Naive B cell (primary cell): ENCODE measurements around the gene TGFB3. TPM values are rescaled to one million over a fixed set of nuclear protein-coding genes. Genes with fewer than 3 reads are reported as not detected.
"Not testable (repeated sequence)": the region's sequence is repeated elsewhere in the genome, so short reads cannot be mapped to it uniquely, and the experiment has no call there.

Experiments used
- ATAC-seq, 2 donors: fragments of 150-1000 bp; cut with Tn5 transposase; 2 replicates each; pipeline ENCODE4 v1.10.0; 2021; ENCODE audit warnings: low read depth in 2 of 2, mild to moderate bottlenecking in 2 of 2, moderate library complexity in 2 of 2
- DNase-seq: peaks from one replicate; pipeline ENCODE4 v3.0.0; 2022
- H3K27ac Mint-ChIP-seq, 6 donors: one replicate each; pipeline ENCODE4 v1.8.0; 2020 to 2022; ENCODE audit warnings: mild to moderate bottlenecking in 6 of 6, mixed read lengths in 6 of 6, moderate library complexity in 5 of 6, inconsistent platforms in 2 of 6
- H3K27me3 Mint-ChIP-seq, 3 donors: one replicate each; pipeline ENCODE4 v1.8.0; 2021 to 2022; ENCODE audit warnings: mixed read lengths in 3 of 3, mild to moderate bottlenecking in 1 of 3
- H3K36me3 Mint-ChIP-seq, 2 donors: one replicate each; pipeline ENCODE4 v1.8.0; 2020 to 2022; ENCODE audit warnings: mixed read lengths in 2 of 2, inconsistent platforms in 1 of 2, mild to moderate bottlenecking in 1 of 2
- H3K4me1 Mint-ChIP-seq, 3 donors: one replicate each; pipeline ENCODE4 v1.8.0; 2020 to 2022; ENCODE audit warnings: mixed read lengths in 3 of 3, inconsistent platforms in 1 of 3, mild to moderate bottlenecking in 1 of 3, moderate library complexity in 1 of 3
- H3K4me3 Mint-ChIP-seq, 8 donors: one replicate each; pipeline ENCODE4 v1.8.0; 2020 to 2022; ENCODE audit warnings: mild to moderate bottlenecking in 8 of 8, mixed read lengths in 8 of 8, moderate library complexity in 8 of 8, inconsistent platforms in 2 of 8
- H3K9me3 Mint-ChIP-seq, 7 donors: one replicate each; pipeline ENCODE4 v1.8.0; 2020 to 2022; ENCODE audit warnings: mixed read lengths in 7 of 7, mild to moderate bottlenecking in 5 of 7, inconsistent platforms in 2 of 7, moderate library complexity in 1 of 7
- polyA plus RNA-seq, 6 donors: library from polyadenylated mRNA; unstranded; fragments of 300-500 nt; fragmentation: Illumina TruSeq; gene quantifications; one replicate each; pipeline ENCODE4 v1.2.3, GENCODE V29; 2021; ENCODE audit warnings: low read depth in 6 of 6

TGFB3 gene
- polyA plus RNA-seq = under 1 TPM in 5 of 6 donors, not detected in 1; 0.19 to 0.66 (median 0.43) TPM

GRCh38 chr14:75981426-75982265 is at the start of gene TGFB3:
TGFB3 (minus strand) TSS chr14:75981995; CDS start chr14:75980893, 1,102 bp downstream.
- Mint-ChIP-seq H3K4me1 (peaks cover 55 to 75% (median 62%) of the 10 kb centered on the region in 3 donors), H3K9me3 (no peaks in the 10 kb centered on the region), H3K4me3 (peak within 1 kb of the TSS; percentile 74 to 95 (median 90)), H3K36me3 (no peaks in the 10 kb centered on the region), H3K27ac (peak within 1 kb of the TSS; percentile 9 to 93 (median 83)), H3K27me3 (no peaks in the 10 kb centered on the region)
- ATAC-seq = peak; percentile 44 to 47
- peak; percentile 52 for DNase-seq

GRCh38 chr14:76024211-76024907 is 42.6 kb upstream of the TGFB3 start:
- DNase-seq = no peak
- Mint-ChIP-seq H3K27ac (no peak overlapping the region), H3K36me3 (peaks cover 35 to 52% of the 10 kb centered on the region in 2 donors)

GRCh38 chr14:76023757-76024156 is 42.0 kb upstream of the TGFB3 start:
- peaks cover 41 to 58% of the 10 kb centered on the region in 2 donors for H3K36me3 Mint-ChIP-seq
- H3K9me3 Mint-ChIP-seq = peaks cover 11 to 24% (median 17%) of the 10 kb centered on the region in 7 donors
- no peak overlapping the region for H3K27ac Mint-ChIP-seq
- no peak overlapping the region for H3K4me3 Mint-ChIP-seq
- no peak for DNase-seq
- no peaks in the 10 kb centered on the region for H3K27me3 Mint-ChIP-seq
- no peaks in the 10 kb centered on the region for H3K4me1 Mint-ChIP-seq
- ATAC-seq = no peak

More at GRCh38 chr14:76024211-76024907, 42.6 kb upstream of the TGFB3 start:
- no peak for ATAC-seq
- H3K4me1 Mint-ChIP-seq = no peaks in the 10 kb centered on the region
- no peaks in the 10 kb centered on the region for H3K27me3 Mint-ChIP-seq
- H3K9me3 Mint-ChIP-seq = peaks cover 6 to 19% (median 11%) of the 10 kb centered on the region in 7 donors
- no peak overlapping the region for H3K4me3 Mint-ChIP-seq

GRCh38 chr14:76022991-76023390 is 41.2 kb upstream of the TGFB3 start:
- Mint-ChIP-seq H3K36me3 (peaks cover 42 to 65% of the 10 kb centered on the region in 2 donors), H3K4me3 (no peak overlapping the region), H3K4me1 (no peaks in the 10 kb centered on the region), H3K27me3 (no peaks in the 10 kb centered on the region), H3K27ac (peak overlapping the region in 1 of 6 donors; percentile 39), H3K9me3 (peaks cover 14 to 25% (median 22%) of the 10 kb centered on the region in 7 donors)
- ATAC-seq (no peak), DNase-seq (no peak)

- no peaks in the 10 kb centered on the region for H3K27me3 Mint-ChIP-seq
- ATAC-seq (no peak), DNase-seq (no peak)
- peaks cover 8 to 17% (median 10%) of the 10 kb centered on the region in 3 donors for H3K4me1 Mint-ChIP-seq
- peaks cover 51 to 61% of the 10 kb centered on the region in 2 donors for H3K36me3 Mint-ChIP-seq
- H3K9me3 Mint-ChIP-seq = peaks cover 19 to 35% (median 29%) of the 10 kb centered on the region in 7 donors
- H3K4me3 Mint-ChIP-seq = no peak overlapping the region
- H3K27ac Mint-ChIP-seq = peak overlapping the region in 1 of 6 donors; percentile 36
Observed at GRCh38 chr14:76019676-76020075, 37.9 kb upstream of the TGFB3 start.

- H3K4me1 Mint-ChIP-seq = peaks cover 8 to 17% (median 10%) of the 10 kb centered on the region in 3 donors
- H3K27ac Mint-ChIP-seq = no peak overlapping the region
- peaks cover 64 to 66% of the 10 kb centered on the region in 2 donors for H3K36me3 Mint-ChIP-seq
- peaks cover 19 to 35% (median 30%) of the 10 kb centered on the region in 7 donors for H3K9me3 Mint-ChIP-seq
- no peaks in the 10 kb centered on the region for H3K27me3 Mint-ChIP-seq
- H3K4me3 Mint-ChIP-seq = no peak overlapping the region
- ATAC-seq = no peak
- no peak for DNase-seq
Observed at GRCh38 chr14:76015668-76016067, 33.9 kb upstream of the TGFB3 start.

- Mint-ChIP-seq H3K27me3 (no peaks in the 10 kb centered on the region), H3K36me3 (peaks cover 59 to 61% of the 10 kb centered on the region in 2 donors), H3K9me3 (peaks cover 14 to 32% (median 25%) of the 10 kb centered on the region in 7 donors), H3K27ac (no peak overlapping the region), H3K4me1 (peaks cover 8 to 17% (median 10%) of the 10 kb centered on the region in 3 donors), H3K4me3 (no peak overlapping the region)
- DNase-seq = no peak
- ATAC-seq = no peak
Observed at GRCh38 chr14:76015191-76015590, 33.4 kb upstream of the TGFB3 start.

- Mint-ChIP-seq H3K36me3 (peaks cover 36 to 53% of the 10 kb centered on the region in 2 donors), H3K4me3 (no peak overlapping the region), H3K27ac (no peak overlapping the region), H3K4me1 (peaks cover 8 to 17% (median 10%) of the 10 kb centered on the region in 3 donors), H3K27me3 (no peaks in the 10 kb centered on the region), H3K9me3 (peaks cover 0 to 8% (median 4%) of the 10 kb centered on the region in 7 donors)
- no peak for ATAC-seq
- no peak for DNase-seq
Observed at GRCh38 chr14:76012354-76012753, 30.6 kb upstream of the TGFB3 start.

- peaks cover 32 to 53% of the 10 kb centered on the region in 2 donors for H3K36me3 Mint-ChIP-seq
- peaks cover 0 to 4% (median 0%) of the 10 kb centered on the region in 7 donors for H3K9me3 Mint-ChIP-seq
- DNase-seq = no peak
- no peaks in the 10 kb centered on the region for H3K27me3 Mint-ChIP-seq
- no peak for ATAC-seq
- peaks cover 8 to 17% (median 10%) of the 10 kb centered on the region in 3 donors for H3K4me1 Mint-ChIP-seq
- no peak overlapping the region for H3K27ac Mint-ChIP-seq
- no peak overlapping the region for H3K4me3 Mint-ChIP-seq
Observed at GRCh38 chr14:76011930-76012329, 30.1 kb upstream of the TGFB3 start.

- not testable (repeated sequence) for ATAC-seq, H3K27me3 Mint-ChIP-seq, DNase-seq, H3K4me1 Mint-ChIP-seq, H3K27ac Mint-ChIP-seq, H3K4me3 Mint-ChIP-seq
- Mint-ChIP-seq H3K9me3 (peaks cover 2 to 14% (median 12%) of the 10 kb centered on the region in 7 donors), H3K36me3 (peaks cover 47 to 66% of the 10 kb centered on the region in 2 donors)
Observed at GRCh38 chr14:76009627-76010026, 27.8 kb upstream of the TGFB3 start.

- Mint-ChIP-seq H3K4me3 (no peak overlapping the region), H3K36me3 (peaks cover 48 to 69% of the 10 kb centered on the region in 2 donors), H3K9me3 (peaks cover 8 to 23% (median 22%) of the 10 kb centered on the region in 7 donors), H3K27me3 (no peaks in the 10 kb centered on the region), H3K27ac (no peak overlapping the region), H3K4me1 (no peaks in the 10 kb centered on the region)
- DNase-seq = no peak
- no peak for ATAC-seq
Observed at GRCh38 chr14:76007852-76008251, 26.1 kb upstream of the TGFB3 start.

GRCh38 chr14:76007379-76007778 is 25.6 kb upstream of the TGFB3 start:
- Mint-ChIP-seq H3K4me3 (no peak overlapping the region), H3K27me3 (no peaks in the 10 kb centered on the region), H3K36me3 (peaks cover 47 to 69% of the 10 kb centered on the region in 2 donors), H3K27ac (no peak overlapping the region), H3K9me3 (peaks cover 8 to 23% (median 22%) of the 10 kb centered on the region in 7 donors), H3K4me1 (no peaks in the 10 kb centered on the region)
- no peak for DNase-seq
- ATAC-seq = no peak

GRCh38 chr14:76006253-76006652 is 24.5 kb upstream of the TGFB3 start:
- DNase-seq (no peak), ATAC-seq (no peak)
- Mint-ChIP-seq H3K4me3 (no peak overlapping the region), H3K9me3 (peaks cover 8 to 23% (median 22%) of the 10 kb centered on the region in 7 donors), H3K4me1 (no peaks in the 10 kb centered on the region), H3K36me3 (peaks cover 46 to 68% of the 10 kb centered on the region in 2 donors), H3K27ac (no peak overlapping the region), H3K27me3 (no peaks in the 10 kb centered on the region)
